GM12892 (cell line): ENCODE measurements around the gene AK8.

Source experiments
- POLR2A ChIP-seq: IDR thresholded peaks from 2 replicates; pipeline ENCODE4 v1.6.1; 2011; ENCODE audit warnings: low read depth, low read length, control low read depth
- POLR2AphosphoS5 ChIP-seq: IDR thresholded peaks from 2 replicates; pipeline ENCODE4 v1.6.1; 2011; ENCODE audit warnings: low read depth, low read length, control low read depth
- TAF1 ChIP-seq: IDR thresholded peaks from 2 replicates; pipeline ENCODE4 v1.6.1; 2011; ENCODE audit warnings: low read depth, mild to moderate bottlenecking, control low read depth, low read length, borderline replicate concordance

GRCh38 chr9:132901858-132902831, 24.1 kb upstream of the AK8 start:
- TF ChIP-seq POLR2A (no peak), TAF1 (no peak), POLR2AphosphoS5 (no peak)
